ENCODE data around the gene GRAMD1C.

DNA sequence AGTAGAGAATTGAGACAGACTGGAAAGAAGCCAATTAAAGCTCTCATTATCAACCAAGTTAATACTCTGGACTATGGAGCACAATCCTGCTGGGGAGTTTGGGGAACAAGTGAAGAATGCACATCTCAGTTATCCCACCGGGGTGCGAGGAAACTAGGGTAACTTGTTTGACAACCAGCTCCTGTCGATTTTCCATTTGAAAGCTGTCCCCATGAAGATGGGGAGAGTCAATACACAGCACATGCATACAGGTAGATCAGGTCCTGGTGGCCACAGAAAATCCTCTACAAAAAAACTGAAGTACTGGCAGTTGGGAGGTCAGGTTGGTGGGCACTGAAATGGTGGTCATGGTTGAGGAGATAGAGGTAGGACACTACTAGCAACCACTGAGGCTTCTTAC, 25.7 kb upstream of the GRAMD1C start:
- TF ChIP-seq, protein P1, sequence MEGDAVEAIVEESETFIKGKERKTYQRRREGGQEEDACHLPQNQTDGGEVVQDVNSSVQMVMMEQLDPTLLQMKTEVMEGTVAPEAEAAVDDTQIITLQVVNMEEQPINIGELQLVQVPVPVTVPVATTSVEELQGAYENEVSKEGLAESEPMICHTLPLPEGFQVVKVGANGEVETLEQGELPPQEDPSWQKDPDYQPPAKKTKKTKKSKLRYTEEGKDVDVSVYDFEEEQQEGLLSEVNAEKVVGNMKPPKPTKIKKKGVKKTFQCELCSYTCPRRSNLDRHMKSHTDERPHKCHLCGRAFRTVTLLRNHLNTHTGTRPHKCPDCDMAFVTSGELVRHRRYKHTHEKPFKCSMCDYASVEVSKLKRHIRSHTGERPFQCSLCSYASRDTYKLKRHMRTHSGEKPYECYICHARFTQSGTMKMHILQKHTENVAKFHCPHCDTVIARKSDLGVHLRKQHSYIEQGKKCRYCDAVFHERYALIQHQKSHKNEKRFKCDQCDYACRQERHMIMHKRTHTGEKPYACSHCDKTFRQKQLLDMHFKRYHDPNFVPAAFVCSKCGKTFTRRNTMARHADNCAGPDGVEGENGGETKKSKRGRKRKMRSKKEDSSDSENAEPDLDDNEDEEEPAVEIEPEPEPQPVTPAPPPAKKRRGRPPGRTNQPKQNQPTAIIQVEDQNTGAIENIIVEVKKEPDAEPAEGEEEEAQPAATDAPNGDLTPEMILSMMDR (IDR thresholded peaks at IDR 0.05), result no peak
- no peak for TF ChIP-seq POLR2A (IDR thresholded peaks at IDR 0.05)

Measured in lower leg skin (tissue), 3 donors.